HG03342 (cell line): Measurements from ENCODE around the gene MAP3K20.
"Not testable (repeated sequence)": the region's sequence is repeated elsewhere in the genome, so short reads cannot be mapped to it uniquely, and the experiment has no call there.

Experiments used
- ATAC-seq: cut with Tn5 transposase; IDR thresholded peaks from one replicate; pipeline ENCODE4 v1.9.1; 2021; ENCODE audit warnings: mild to moderate bottlenecking, moderate library complexity; ENCODE audit not compliant: unreplicated experiment

The MAP3K20 gene

DNA sequence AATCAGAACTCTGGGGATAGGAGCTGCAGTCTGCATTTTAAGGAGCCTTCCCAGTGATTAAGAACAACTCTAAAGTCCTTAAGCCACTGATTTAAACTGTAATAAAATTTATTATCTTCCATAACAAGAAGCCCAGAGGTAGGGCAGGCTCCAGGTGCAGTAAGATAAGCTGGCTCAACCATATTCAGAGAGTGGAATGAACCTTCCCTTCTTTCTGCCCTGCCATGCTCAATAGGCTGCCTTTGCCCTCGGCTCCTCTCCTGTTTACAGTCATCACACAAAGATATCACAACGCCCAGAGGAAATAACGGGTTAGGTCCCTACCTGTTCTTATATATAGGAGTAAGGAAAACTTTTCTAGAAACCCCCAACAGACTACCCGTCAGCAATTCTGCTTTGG lies 188.5 kb downstream of the MAP3K20 start:
- no peak for ATAC-seq

DNA sequence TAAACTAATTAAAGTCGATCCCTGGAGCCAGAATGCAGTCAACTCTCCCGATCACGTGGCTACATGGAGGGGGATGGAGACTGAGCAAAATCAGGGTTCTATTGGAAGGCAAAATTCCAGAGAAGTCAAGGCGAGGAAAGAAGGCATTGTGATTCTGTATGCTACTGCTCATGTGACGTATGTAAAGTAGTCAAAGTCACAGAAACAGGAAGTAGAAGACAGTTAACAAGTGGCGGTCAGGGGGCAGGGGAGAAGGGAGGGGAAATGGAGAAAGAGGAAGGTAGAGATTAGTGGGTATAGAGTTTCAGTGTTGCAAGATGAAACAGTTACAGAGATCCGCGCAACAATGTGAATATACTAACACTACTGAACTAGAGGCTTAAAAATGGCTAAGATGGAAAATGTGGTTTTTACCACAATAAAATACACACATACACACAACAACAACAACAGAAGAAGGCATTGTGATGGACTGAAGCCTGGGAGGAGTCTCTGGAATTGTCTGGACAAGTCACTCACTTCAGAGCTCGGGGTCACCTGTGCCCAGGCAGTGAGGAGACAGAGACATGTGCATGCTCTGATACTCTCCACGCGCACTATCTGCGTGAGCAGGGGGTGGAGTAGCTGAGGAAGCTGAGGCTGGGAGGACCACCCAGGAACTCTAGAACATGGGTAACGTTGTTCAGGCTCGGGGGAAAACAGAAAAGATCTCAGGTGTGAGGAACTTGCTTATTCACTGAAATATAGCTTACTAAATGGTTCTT lies 189.1 kb downstream of the MAP3K20 start:
- peak; percentile 99 for ATAC-seq

DNA sequence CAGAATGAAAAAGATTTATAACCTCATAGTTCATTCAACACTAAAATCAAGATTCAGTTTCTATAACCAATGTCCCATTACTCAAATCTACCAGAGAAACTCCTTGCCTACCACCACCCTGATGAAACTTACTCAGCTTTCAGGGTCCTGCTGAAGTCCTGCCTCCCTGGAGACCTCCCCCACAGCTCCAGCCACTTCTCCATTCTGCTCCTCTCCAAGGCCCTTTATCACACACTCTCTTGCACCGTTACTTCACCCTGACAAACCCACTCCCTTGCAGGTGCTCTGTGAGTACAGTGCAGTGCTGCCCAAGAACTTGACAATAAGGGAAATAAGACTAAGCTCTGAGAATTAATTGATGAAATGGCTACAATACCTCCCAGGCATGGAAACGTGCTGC lies 195.5 kb downstream of the MAP3K20 start:
- no peak for ATAC-seq

DNA sequence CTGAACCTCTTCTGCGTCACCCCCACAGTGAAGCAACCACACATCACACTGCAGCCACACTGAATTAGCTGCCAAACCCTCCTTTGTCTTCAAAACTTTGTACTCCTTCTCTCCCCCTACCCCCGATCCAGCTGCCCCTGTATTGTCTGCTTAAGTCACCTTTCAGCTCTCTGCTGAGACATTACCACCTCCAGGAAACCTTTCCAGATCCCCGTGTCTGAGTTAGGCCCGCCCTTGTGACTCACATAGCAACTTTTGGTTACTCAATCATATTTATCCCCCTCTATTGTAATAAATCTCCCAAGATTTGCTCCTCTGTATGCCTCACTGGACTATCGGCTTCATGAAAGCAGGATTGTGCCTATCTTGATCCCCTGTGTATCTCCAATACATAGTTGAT lies 196.2 kb downstream of the MAP3K20 start:
- ATAC-seq = no peak

DNA sequence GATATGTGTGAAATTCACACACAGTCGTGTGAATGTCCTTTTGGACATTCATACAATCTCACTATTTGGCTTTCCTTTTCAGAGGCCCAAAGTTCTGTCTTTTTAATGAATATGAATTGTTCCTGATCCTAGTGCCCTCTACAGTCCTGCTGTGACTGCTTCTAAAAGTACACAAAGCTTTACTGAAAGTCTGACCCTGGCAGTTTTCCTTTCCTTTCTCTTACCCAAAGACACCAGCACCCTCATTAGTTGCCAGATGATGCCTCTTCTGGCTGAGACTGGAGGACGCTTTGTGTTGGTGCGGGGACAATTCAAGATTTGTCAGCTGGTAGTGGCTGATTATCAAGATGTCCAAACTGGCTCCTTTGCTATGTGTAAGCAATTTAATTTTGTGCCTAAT lies 197.2 kb downstream of the MAP3K20 start:
- ATAC-seq = no peak

DNA sequence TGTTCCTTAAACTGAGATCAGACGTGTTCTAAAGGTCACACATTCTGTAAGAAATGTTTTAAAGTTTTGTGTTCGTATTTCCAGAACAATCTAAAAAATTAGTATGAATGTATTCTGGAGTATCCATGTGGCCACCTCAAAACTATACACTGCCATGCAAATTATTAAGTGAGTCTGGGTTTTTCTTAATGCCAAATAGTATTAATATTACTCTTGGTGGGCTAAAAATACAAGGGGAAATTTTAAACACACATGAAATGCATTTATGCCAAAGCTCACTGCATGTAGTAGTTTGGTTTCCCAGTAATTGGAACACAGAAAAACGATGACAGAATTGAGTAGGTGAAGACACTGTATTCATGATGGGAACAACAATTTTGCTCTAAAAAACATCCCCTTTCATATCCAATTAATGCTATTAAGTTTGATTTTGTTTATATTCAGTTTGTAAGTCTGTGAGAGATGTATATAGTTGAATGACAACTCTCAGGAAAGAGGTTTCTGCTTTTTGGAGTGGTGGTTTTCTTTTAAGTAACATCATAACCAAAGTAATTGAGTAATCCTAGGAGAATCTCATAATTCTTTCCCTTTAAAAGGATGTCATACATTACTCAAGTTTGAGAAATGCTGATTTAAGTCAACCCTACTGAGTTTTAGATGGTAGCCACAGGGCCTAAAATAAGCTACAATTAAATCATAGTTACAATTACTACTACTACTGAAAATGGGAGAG lies 203.3 kb downstream of the MAP3K20 start:
- no peak for ATAC-seq

DNA sequence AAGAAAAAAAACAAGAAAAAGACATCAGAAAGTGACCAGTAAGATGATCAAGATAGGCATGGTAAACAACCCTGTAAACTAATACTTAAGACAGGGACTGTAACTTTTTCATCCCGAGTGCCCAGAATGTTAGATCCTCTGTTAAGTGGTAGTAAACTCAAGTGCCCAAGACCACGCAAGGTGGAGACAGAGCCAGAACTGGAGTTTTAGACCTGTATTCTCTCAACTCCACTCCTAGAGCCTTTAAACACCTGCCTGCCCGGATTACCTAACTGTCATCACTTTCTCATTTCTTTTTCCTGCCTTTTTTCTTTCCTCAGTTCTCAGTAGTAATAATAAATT lies 203.9 kb downstream of the MAP3K20 start:
- no peak for ATAC-seq

DNA sequence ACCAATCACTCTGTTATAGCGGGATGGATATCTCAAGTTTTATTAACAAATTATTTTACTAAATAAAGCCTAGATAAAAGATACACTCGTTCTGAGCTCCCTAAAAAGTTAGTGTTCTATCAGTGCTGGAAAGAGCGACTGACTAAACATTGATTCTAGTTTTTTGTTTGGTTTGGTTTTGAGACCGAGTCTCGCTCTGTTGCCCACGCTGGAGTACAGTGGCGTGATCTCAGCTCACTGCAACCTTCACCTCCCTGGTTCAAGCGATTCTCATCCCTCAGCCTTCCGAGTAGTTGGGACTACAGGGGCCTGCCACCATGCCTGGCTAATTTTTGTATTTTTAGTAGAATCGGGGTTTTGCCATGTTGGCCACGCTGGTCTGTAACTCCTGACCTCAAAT lies 205.2 kb downstream of the MAP3K20 start:
- ATAC-seq = no peak

DNA sequence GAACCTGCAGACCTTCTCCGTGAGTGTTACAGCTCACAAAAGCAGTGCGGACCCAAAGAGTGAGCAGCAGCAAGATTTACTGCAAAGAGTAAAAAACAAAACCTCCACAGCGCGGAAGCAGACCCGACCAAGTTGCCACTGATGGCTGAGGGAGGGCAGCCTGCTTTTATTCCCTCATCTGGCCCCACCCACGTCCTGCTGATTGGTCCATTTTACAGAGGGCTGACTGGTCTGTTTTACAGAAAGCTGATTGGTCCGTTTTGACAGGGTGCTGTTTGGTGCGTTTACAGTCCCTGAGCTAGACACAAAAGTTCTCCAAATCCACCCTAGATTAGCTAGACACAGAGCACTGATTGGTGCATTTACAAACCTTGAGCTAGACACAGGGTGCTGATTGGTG lies 206.3 kb downstream of the MAP3K20 start:
- ATAC-seq = not testable (repeated sequence)

DNA sequence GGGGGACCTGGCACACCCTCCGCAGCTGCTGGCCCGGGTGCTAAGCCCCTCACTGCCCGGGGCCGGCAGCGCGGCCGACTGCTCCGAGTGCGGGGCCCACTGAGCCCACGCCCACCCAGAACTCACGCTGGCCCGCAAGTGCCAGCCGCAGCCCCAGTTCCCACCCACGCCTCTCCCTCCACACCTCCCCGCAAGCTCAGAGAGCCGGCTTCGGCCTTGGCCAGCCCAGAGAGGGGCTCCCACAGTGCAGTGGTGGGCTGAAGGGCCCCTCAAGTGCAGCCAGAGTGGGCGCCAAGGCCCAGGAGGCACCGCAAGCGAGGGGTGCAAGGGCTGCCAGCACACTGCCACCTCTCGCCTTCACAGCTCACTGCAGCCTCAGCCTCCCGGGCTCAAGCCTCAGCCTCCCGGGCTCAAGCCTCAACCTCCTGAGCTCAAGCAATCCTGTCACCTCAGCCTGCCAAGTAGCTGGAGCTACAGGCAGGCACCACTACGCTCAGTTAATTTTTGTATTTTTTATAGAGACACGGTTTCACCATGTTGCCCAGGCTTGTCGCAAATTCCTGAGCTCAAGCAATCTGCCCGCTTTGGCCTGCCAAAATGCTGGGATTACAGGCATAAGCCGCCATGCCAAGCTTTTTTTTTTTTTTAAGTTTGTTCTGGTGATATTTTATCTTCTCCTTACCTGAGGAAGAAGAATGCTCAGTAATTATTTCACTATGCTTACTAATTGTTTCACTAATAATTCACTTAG lies 207.3 kb downstream of the MAP3K20 start:
- ATAC-seq = no peak

DNA sequence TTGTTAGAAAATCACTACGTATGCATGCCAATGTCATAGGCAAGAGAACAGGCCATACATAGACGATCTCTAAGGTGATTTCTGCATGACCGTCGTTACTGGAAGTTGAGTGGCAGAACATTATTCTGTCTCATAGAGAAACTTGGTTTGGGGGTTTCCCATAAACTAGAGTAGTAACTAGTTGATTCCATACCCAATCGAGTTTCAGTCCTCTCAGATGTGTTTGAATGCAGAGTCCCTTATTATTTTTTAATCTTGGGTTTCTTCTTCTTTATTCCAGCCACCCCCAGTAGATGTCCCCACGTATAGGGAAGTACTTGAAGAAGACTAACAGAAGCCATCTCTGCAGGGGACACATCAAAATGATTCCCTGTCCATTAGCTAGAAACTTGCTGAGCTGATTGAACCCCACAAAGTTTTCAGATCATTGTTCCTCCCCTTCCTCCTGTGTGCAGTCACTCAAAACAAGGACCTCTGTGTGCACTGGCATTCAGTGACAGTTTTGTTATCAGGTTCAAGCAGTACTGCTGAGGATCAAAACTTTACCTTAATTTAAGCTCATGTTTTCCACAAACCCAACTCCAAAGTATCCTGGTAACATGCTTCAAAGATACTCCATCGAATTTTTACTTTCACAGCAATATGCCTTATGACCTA lies 210.6 kb downstream of the MAP3K20 start:
- ATAC-seq = peak; percentile 92

DNA sequence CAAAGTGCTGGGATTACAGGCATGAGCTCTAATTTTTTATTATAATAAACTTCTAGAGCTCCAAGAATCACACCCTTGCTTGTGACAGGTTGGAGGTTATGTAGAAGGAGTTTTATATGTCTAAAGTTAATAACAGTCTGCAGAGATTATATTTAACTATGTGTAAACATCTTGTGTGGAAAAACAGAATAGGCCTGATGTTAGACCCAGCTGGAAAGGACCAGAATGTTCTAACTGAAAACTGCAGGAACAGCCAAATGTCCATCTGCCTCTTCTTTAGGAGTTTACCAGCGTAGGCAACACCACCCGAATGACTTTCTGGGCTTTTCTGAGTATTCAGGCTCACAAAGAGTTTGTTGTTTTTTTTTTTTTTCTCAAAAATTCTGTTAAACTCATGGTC lies 211.9 kb downstream of the MAP3K20 start:
- no peak for ATAC-seq

DNA sequence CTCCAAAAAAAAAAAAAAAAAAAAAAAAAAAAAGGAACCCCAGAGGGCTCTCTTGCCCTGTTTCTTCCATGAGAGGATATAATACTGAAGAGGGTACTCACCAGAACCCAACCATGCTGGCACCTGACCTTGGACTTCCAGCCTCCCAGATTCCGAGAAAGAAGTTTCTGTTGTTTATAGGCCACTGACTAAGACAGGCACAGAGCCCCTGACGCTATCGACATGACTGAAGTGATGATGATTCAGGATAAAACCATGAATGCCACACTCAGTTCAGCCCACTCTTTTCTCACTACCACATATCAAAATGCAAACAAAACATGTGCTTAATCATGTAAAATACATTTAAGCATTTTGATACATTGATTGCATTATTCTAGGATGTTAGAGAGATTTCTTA lies 212.9 kb downstream of the MAP3K20 start:
- no peak for ATAC-seq

DNA sequence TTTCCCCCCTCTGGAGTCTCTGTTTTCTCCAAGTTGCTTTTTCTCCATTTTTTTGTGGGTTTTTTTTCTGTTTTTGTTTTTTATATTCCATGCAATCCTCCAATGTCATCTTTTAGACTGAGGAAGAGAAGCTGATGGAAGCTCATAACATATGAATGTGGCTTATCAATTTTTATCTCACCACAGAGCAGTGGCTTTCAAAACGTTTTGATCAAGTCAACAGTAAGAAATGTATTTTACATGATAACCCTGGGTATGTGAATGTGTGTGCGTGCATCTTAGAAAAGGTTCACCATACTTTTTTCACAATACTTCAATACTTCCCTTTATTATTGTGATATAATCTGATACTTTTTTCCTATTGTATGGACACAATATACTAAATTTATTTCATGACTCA lies 214.4 kb downstream of the MAP3K20 start:
- no peak for ATAC-seq

DNA sequence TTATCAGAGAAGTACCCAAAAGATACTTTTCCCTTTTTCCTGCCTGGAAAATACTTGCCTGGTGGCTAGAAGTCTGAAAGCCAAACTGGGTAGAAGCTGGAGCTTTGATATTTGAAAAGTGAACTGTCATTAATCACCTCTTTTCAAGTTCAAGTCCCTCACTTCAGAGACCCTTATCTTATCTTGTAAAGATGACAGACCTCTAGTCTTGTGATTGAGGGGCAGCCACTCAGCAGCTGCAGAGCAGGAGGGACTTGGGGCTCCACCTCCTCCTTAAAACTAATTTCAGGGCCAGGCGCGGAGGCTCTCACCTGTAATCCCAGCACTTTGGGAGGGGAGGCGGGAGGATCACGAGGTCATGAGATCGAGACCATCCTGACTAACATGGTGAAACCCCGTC lies 214.9 kb downstream of the MAP3K20 start:
- no peak for ATAC-seq

DNA sequence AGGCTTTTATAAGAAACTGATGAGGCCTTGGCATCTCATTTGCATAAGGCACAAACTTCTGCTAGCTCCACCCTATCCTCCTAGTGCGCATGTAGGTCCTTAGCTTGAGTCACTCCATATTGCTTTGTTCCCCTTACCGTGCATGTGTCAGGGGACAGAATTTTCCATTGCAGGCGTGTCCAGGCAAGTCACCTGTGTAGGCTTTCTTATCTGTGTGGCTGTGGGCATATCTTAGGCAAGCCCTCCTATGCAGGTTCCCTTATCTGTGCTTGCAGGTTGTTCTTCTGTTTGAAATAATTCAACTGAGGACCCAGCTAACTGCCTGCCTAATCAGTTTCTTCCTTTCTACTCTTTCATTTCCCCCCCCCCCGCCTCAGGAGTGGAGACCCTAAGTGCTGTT lies 215.8 kb downstream of the MAP3K20 start:
- no peak for ATAC-seq

DNA sequence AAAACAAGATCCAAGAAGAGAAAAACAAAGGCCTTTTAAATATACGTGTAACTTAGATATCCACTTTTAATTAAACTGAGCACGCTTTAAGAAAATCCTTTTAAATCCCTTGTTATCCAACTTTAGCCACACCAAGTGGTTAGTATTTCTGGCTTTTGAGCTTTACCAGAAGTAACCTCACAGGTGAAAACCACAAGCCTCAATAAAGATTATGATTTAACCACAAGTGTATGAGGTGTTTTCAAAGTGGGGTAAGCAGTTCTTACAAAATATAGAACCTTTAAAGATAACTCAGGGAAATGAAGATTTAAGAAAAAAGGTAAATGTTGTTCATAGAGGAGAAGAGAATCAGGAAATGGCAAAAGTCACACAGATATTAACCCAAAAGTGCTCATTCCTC lies 220.6 kb downstream of the MAP3K20 start:
- no peak for ATAC-seq

DNA sequence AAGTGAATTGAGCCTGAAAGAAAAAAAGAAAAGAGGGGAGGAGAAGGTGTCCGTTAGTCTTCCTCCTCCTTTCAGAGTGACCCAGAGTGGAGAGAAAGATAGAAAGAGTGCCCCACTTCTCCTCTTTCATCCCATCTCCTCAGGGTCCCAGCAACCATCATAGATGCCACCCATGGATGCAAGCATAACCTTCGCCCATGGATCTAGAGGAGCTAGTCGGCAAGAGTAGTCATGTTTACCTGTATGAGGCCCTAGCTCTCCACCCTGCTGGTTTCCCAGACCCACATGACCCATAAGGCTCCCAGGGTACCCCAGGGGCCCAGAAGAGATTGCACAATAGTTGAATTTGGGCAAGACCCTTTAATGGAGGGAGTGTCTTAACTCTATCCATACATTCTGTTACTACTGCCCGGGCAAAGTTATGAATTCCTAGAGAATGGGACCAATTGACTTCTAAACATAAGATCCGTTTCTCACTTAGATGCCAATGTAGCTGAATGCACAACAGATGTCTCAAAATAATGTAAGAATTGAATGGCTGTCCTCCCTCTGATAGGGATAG lies 223.0 kb downstream of the MAP3K20 start:
- ATAC-seq = no peak

DNA sequence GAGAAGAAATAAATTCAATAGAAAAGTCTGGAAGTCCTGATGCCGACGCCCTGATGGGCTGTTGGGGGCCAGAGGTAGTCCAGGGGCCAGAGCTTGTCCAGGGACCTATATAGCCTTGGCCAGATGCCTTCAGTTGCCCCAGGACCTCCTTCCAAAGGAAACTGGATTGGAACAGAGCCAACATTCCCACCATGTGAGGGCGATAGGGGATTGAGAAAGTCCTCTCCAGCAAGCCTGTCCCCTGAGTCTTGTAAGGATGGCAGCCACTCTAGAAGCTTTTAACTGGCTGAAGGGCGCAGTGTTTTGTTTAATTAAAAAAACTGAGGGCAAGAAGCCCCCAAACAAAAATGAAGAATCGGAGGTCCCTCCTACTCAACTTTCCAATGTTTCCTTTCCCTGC lies 224.1 kb downstream of the MAP3K20 start:
- ATAC-seq = no peak

DNA sequence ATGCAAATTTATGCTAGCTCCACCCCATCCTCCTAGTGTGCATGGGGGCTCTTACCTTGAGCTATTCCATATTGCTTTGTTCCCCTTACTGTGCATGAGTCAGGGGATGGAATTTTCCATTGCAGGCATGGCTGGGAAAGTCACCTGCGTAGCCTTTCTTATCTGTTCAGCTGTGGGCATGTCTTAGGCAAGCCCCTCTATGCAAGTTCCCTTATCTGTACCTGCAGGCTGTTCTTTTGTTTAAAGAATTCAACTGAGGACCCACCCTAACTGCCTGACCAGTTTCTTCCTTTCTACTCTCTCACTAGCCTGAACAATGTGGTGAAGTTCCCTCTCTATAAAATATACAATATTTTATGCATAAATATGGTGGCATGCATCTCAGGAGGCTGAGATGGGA lies 224.8 kb downstream of the MAP3K20 start:
- no peak for ATAC-seq

DNA sequence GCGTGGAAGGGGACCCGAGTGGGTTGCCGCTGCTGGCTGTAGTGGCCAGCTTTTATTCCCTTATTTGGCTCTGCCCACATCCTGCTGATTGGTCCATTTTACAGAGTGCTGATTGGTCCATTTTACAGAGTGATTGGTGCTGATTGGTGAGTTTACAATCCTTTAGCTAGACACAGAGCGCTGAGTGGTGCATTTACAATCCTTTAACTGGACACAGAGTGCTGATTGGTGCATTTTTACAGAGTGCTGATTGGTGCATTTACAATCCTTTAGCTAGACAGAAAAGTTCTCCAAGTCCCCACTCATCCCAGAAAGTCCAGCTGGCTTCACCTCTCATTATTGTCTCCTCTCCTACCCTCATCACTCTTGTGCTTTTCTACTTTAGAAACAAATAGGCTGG lies 225.9 kb downstream of the MAP3K20 start:
- not testable (repeated sequence) for ATAC-seq
